Caco-2 (cell line): ENCODE data around the gene ENO2. TPM values are rescaled to one million over a fixed set of nuclear protein-coding genes. Genes with fewer than 3 reads are reported as not detected.
A peak's percentile ranks its signal among the peaks of the same experiment; 100 is the strongest.

ENCODE experiments used
- BruUV-seq: library from RNA; stranded (reverse); fragments of 400-500 nt; replicated peaks from 2 replicates; lab custom pipeline; 2021; lab: Mats Ljungman, UMichigan
- CTCF ChIA-PET: fragments of 300-600 bp; sonication (Branson Sonifier 250); formaldehyde crosslinking; loops from one replicate; lab custom pipeline; 2022; ENCODE audit warnings: antibody characterized with exemption; lab: Charles Lee
- POLR2A ChIA-PET: fragments of 300-600 bp; sonication (Branson Sonifier 250); formaldehyde crosslinking; loops from one replicate; lab custom pipeline; 2022; ENCODE audit warnings: antibody characterized with exemption; lab: Charles Lee
- DNase-seq, 2 experiments: peaks; one replicate each; pipeline versions ENCODE4 v3.0.0 to v3.0.0-alpha.2; 2020 to 2022
- H3K27me3 ChIP-seq: replicated peaks from 2 replicates; pipeline ENCODE4 v1.6.0; 2011; ENCODE audit warnings: low read length; ENCODE audit not compliant: control insufficient read depth, insufficient read depth
- H3K36me3 ChIP-seq: 2 replicates; pipeline ENCODE4 v1.5.1; 2011; ENCODE audit warnings: low read length; ENCODE audit not compliant: control insufficient read depth, insufficient read depth
- H3K4me1 ChIP-seq: fragments of 250-450 bp; sonication (Bioruptor Pico); 2 replicates; pipeline ENCODE4 v1.5.1; 2020; ENCODE audit warnings: mild to moderate bottlenecking
- H3K4me3 ChIP-seq: 2 replicates; pipeline ENCODE4 v1.5.1; 2011; ENCODE audit warnings: low read depth, mild to moderate bottlenecking, control low read depth, low read length
- H3K9me3 ChIP-seq: fragments of 250-450 bp; sonication (Bioruptor Pico); 2 replicates; pipeline ENCODE4 v1.5.1; 2020; ENCODE audit warnings: mild to moderate bottlenecking, moderate library complexity
- H3K27ac Mint-ChIP-seq: one replicate; pipeline ENCODE4 v1.8.0; 2022; ENCODE audit warnings: mixed read lengths; ENCODE audit not compliant: unreplicated experiment
- H3K27me3 Mint-ChIP-seq: one replicate; pipeline ENCODE4 v1.8.0; 2022; ENCODE audit warnings: mixed read lengths; ENCODE audit not compliant: insufficient read depth, unreplicated experiment
- H3K36me3 Mint-ChIP-seq: one replicate; pipeline ENCODE4 v1.8.0; 2022; ENCODE audit warnings: mild to moderate bottlenecking, mixed read lengths; ENCODE audit not compliant: insufficient read depth, unreplicated experiment
- H3K4me1 Mint-ChIP-seq: one replicate; pipeline ENCODE4 v1.8.0; 2022; ENCODE audit warnings: low read depth, mixed read lengths; ENCODE audit not compliant: unreplicated experiment
- H3K4me3 Mint-ChIP-seq: one replicate; pipeline ENCODE4 v1.8.0; 2022; ENCODE audit warnings: mild to moderate bottlenecking, moderate library complexity, mixed read lengths; ENCODE audit not compliant: unreplicated experiment
- H3K9me3 Mint-ChIP-seq: one replicate; pipeline ENCODE4 v1.8.0; 2022; ENCODE audit warnings: mixed read lengths; ENCODE audit not compliant: unreplicated experiment
- intact Hi-C: fragments of 100-400 bp; cut with micrococcal nuclease; formaldehyde crosslinking; loops from one replicate; pipeline ENCODE4 v1.10.0; 2022; ENCODE audit not compliant: unreplicated experiment
- total RNA-seq: library from RNA; stranded (reverse); gene quantifications from 2 replicates; pipeline ENCODE4 v1.2.3, GENCODE V29; 2022
- TF ChIP-seq, protein P1 (sequence below), 2 experiments: fragments of 200-600 bp in 1 of 2; IDR thresholded peaks; 1 replicate in 1 of 2; 2 replicates in 1 of 2; pipeline versions ENCODE4 v1.5.1 to v1.8.0; 2011 to 2022; ENCODE audit warnings: antibody characterized with exemption in 1 of 2, control low read depth in 1 of 2, inconsistent platforms in 1 of 2, low read depth in 1 of 2, low read length in 1 of 2, mild to moderate bottlenecking in 1 of 2, moderate library complexity in 1 of 2; ENCODE audit not compliant: insufficient read depth in 1 of 2, severe bottlenecking in 1 of 2, unreplicated experiment in 1 of 2

Gene ENO2
- total RNA-seq, 1 experiment from 2014 or later: 23.2 TPM

DNA sequence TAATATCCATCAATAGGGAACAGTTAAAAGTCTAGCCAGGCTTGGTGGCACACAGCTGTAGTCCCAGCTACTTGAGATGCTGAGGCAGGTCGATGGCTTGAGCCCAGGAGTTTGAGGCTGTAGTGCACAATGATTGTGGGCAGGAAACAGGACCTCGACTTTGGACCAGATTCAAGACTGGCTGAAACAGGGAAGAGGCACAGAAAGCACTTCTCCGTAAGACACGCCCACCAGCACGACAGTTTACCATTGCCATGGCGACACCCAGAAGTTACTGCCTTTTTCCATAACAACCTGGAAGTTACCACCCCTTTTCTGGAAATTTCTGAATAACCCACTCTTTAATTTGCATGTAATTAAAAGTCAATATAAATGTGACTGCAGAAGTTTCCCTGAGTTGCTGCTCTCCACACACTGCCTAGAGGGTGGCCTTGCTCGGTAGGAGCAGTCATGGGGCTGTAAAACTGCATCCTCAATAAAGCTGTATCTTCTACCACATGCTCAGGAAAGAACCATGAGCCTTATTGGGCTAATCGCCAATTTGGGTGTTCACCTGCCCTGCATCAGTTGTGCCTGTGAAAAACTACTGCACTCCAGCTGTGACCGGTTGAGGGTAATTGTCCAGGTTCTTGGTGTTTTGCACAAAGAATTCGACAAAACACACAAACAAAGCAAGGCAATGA is 14.4 kb upstream of the ENO2 start:
- CTCF ChIA-PET: no interaction called here
- Mint-ChIP-seq H3K4me1 (peaks cover 14% of the 10 kb centered on the region), H3K4me3 (no peak overlapping the region), H3K9me3 (no peaks in the 10 kb centered on the region), H3K27ac (no peak overlapping the region), H3K36me3 (no peaks in the 10 kb centered on the region), H3K27me3 (no peaks in the 10 kb centered on the region)
- H3K4me3 ChIP-seq: no peak overlapping the region
- H3K4me1 ChIP-seq: peaks cover 16% of the 10 kb centered on the region
- no peaks in the 10 kb centered on the region for H3K9me3 ChIP-seq
- H3K27me3 ChIP-seq: no peaks in the 10 kb centered on the region
- BruUV-seq: no TSS peak
- POLR2A ChIA-PET: no interaction called here
- peak in 1 of 2 experiments; percentile 53 for DNase-seq
- intact Hi-C loops: no loop called here
- no peaks in the 10 kb centered on the region for H3K36me3 ChIP-seq
- TF ChIP-seq, protein P1, sequence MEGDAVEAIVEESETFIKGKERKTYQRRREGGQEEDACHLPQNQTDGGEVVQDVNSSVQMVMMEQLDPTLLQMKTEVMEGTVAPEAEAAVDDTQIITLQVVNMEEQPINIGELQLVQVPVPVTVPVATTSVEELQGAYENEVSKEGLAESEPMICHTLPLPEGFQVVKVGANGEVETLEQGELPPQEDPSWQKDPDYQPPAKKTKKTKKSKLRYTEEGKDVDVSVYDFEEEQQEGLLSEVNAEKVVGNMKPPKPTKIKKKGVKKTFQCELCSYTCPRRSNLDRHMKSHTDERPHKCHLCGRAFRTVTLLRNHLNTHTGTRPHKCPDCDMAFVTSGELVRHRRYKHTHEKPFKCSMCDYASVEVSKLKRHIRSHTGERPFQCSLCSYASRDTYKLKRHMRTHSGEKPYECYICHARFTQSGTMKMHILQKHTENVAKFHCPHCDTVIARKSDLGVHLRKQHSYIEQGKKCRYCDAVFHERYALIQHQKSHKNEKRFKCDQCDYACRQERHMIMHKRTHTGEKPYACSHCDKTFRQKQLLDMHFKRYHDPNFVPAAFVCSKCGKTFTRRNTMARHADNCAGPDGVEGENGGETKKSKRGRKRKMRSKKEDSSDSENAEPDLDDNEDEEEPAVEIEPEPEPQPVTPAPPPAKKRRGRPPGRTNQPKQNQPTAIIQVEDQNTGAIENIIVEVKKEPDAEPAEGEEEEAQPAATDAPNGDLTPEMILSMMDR (IDR thresholded peaks at IDR 0.05; ENCODE audit: insufficient read depth in 1 of 2, low read depth in 1 of 2, low read length in 1 of 2, severe bottlenecking in 1 of 2, unreplicated experiment in 1 of 2): no peak

DNA sequence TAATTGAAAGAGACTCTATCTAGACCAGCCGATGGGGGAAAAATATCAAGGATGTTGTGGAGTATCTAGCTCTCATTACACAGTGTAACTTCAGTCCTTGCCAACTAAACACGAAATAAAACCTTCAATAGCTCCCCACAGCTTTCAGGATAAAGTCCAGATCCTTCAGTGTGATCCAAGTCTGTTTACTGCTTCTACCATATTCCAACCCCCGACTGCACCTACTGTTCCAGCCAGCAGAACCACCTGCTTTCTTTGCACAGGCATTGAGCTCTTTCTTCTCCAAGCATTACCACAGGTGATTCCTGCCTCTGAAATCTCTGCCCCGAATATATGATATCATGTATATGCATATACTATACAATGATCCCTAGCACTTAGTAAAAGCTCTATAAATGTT is 11.9 kb upstream of the ENO2 start:
- BruUV-seq: no TSS peak
- Histone ChIP-seq H3K4me1 (peaks cover 20% of the 10 kb centered on the region), H3K36me3 (no peaks in the 10 kb centered on the region), H3K4me3 (no peak overlapping the region), H3K9me3 (no peaks in the 10 kb centered on the region), H3K27me3 (no peaks in the 10 kb centered on the region)
- intact Hi-C loops: no loop called here
- ChIA-PET CTCF (interaction anchor here (1.3 to 2.0 kb wide), 3 partner anchors 11 to 33 kb away, joined by 3 to 8 read pairs (median 8); partner anchors contain the start of gene SPSB2), POLR2A (no interaction called here)
- H3K27ac Mint-ChIP-seq: peak overlapping the region; percentile 21
- DNase-seq: no peak
- no peaks in the 10 kb centered on the region for H3K36me3 Mint-ChIP-seq
- peaks cover 14% of the 10 kb centered on the region for H3K4me1 Mint-ChIP-seq
- H3K27me3 Mint-ChIP-seq: no peaks in the 10 kb centered on the region
- H3K9me3 Mint-ChIP-seq: no peaks in the 10 kb centered on the region
- H3K4me3 Mint-ChIP-seq: no peak overlapping the region
- TF ChIP-seq, protein P1 (IDR thresholded peaks at IDR 0.05; ENCODE audit: insufficient read depth in 1 of 2, low read depth in 1 of 2, low read length in 1 of 2, severe bottlenecking in 1 of 2, unreplicated experiment in 1 of 2): no peak

- DNase-seq: no peak
- Histone ChIP-seq H3K9me3 (no peaks in the 10 kb centered on the region), H3K36me3 (no peaks in the 10 kb centered on the region), H3K4me1 (peaks cover 20% of the 10 kb centered on the region), H3K27me3 (no peaks in the 10 kb centered on the region), H3K4me3 (no peak overlapping the region)
- H3K4me1 Mint-ChIP-seq: peaks cover 14% of the 10 kb centered on the region
- TF ChIP-seq, protein P1 (IDR thresholded peaks at IDR 0.05; ENCODE audit: insufficient read depth in 1 of 2, low read depth in 1 of 2, low read length in 1 of 2, severe bottlenecking in 1 of 2, unreplicated experiment in 1 of 2): no peak
- CTCF ChIA-PET: interaction anchor here (2.0 to 2.3 kb wide), 2 partner anchors 31 to 35 kb away, joined by 8 to 10 read pairs; partner anchors contain the start of gene SPSB2
- POLR2A ChIA-PET: interaction anchor here (1.2 kb wide), 1 partner anchor 13 kb away, joined by 5 read pairs; no protein-coding TSS in a partner anchor
- H3K36me3 Mint-ChIP-seq: no peaks in the 10 kb centered on the region
- H3K27me3 Mint-ChIP-seq: no peaks in the 10 kb centered on the region
- no peak overlapping the region for H3K4me3 Mint-ChIP-seq
- intact Hi-C loops: loop anchor here (1.0 kb wide), 3 partner anchors 11 to 30 kb away; partner anchors contain the start of genes ENO2 and SPSB2
- no peaks in the 10 kb centered on the region for H3K9me3 Mint-ChIP-seq
- H3K27ac Mint-ChIP-seq: no peak overlapping the region
- BruUV-seq: no TSS peak
Observed at GRCh38 chr12:6903722-6904121, 10.7 kb upstream of the ENO2 start.
